Common myeloid progenitor, CD34-positive (primary cell): ENCODE data around the gene SF3B4.
"Not testable (repeated sequence)": the region's sequence is repeated elsewhere in the genome, so short reads cannot be mapped to it uniquely, and the experiment has no call there.

Source experiments
- CTCF ChIA-PET: fragments of 350-600 bp; sonication (Branson Sonifier 250); formaldehyde crosslinking; loops from one replicate; lab custom pipeline; 2021; ENCODE audit warnings: antibody characterized with exemption; lab: Charles Lee
- POLR2A ChIA-PET: fragments of 350-600 bp; sonication (Branson Sonifier 250); formaldehyde crosslinking; loops from one replicate; lab custom pipeline; 2021; ENCODE audit warnings: antibody characterized with exemption; lab: Charles Lee
- DNase-seq, 3 donors: peaks; one replicate each; pipeline versions ENCODE4 v3.0.0 to v3.0.0-alpha.2; 2013
- H3K27ac ChIP-seq, 2 experiments: 1 replicate in 1 of 2; 2 replicates in 1 of 2; pipeline ENCODE4 v1.7.0; 2013; ENCODE audit warnings: inconsistent platforms in 2 of 2, low read length in 2 of 2, mild to moderate bottlenecking in 2 of 2, low read depth in 1 of 2, moderate library complexity in 1 of 2; ENCODE audit not compliant: severe bottlenecking in 2 of 2, insufficient read depth in 1 of 2, poor library complexity in 1 of 2
- H3K27me3 ChIP-seq, 5 experiments: replicated peaks in 2 of 5; 1 replicate in 3 of 5; 2 replicates in 2 of 5; pipeline versions ENCODE4 v1.6.1 to v1.7.0; 2013; ENCODE audit warnings: low read length in 4 of 5, mild to moderate bottlenecking in 2 of 5, moderate library complexity in 2 of 5, inconsistent platforms in 1 of 5; ENCODE audit not compliant: insufficient read depth in 5 of 5, control insufficient read depth in 4 of 5
- H3K36me3 ChIP-seq, 4 experiments: 1 replicate in 2 of 4; 2 replicates in 2 of 4; pipeline versions ENCODE4 v1.6.1 to v1.7.0; 2013; ENCODE audit warnings: low read length in 3 of 4, control low read depth in 1 of 4, mild to moderate bottlenecking in 1 of 4; ENCODE audit not compliant: control insufficient read depth in 4 of 4, insufficient read depth in 4 of 4
- H3K4me1 ChIP-seq, 4 experiments: 1 replicate in 3 of 4; 2 replicates in 1 of 4; pipeline versions ENCODE4 v1.6.1 to v1.7.1; 2013; ENCODE audit warnings: low read length in 3 of 4, mild to moderate bottlenecking in 3 of 4, control low read depth in 1 of 4, inconsistent platforms in 1 of 4, moderate library complexity in 1 of 4; ENCODE audit not compliant: control insufficient read depth in 4 of 4, insufficient read depth in 4 of 4; ENCODE audit errors: control extremely low read depth in 1 of 4
- H3K4me3 ChIP-seq, 7 experiments: 1 replicate in 4 of 7; 2 replicates in 3 of 7; pipeline versions ENCODE4 v1.5.1 to v1.7.0; 2013; ENCODE audit warnings: mild to moderate bottlenecking in 7 of 7, low read length in 6 of 7, moderate library complexity in 6 of 7, inconsistent platforms in 2 of 7, low read depth in 2 of 7, control low read depth in 1 of 7; ENCODE audit not compliant: insufficient read depth in 4 of 7, control insufficient read depth in 1 of 7; ENCODE audit errors: extremely low read depth in 1 of 7
- H3K9me3 ChIP-seq, 5 experiments: 1 replicate in 4 of 5; 2 replicates in 1 of 5; pipeline versions ENCODE4 v1.6.1 to v1.7.1; 2013; ENCODE audit warnings: low read length in 4 of 5, mild to moderate bottlenecking in 2 of 5, inconsistent platforms in 1 of 5, low read depth in 1 of 5, moderate library complexity in 1 of 5; ENCODE audit not compliant: control insufficient read depth in 4 of 5, insufficient read depth in 2 of 5; ENCODE audit errors: control extremely low read depth in 1 of 5
- WGBS: methylation state at CpG from one replicate; pipeline ENCODE4 v1.1.5; 2013; ENCODE audit not compliant: insufficient coverage; 5-methylcytosine and 5-hydroxymethylcytosine counted together

SF3B4 gene

GRCh38 chr1:149899460-149900284 is 27.9 kb downstream of the SF3B4 start, which contains the start of gene BOLA1:
TSS of gene BOLA1 (plus strand) at chr1:149899568. CDS start at chr1:149900060, 492 bp downstream.
- no peaks in the 10 kb centered on the region for H3K27me3 ChIP-seq
- CTCF ChIA-PET, result interaction anchor here (0.8 to 2.1 kb wide), 2 partner anchors 11 to 17 kb away, joined by 3 to 8 read pairs; a partner anchor contains a TSS
- 12% methylated on average over 59 of the region's 65 CpGs for WGBS
- H3K4me3 ChIP-seq, result peak within 1 kb of the TSS; percentile 32 to 86 (median 68)
- peak within 1 kb of the TSS in 1 of 2 experiments; percentile 67 for H3K27ac ChIP-seq
- peak; percentile 87 to 94 (median 91) for DNase-seq
- H3K36me3 ChIP-seq, result peaks cover 0 to 15% (median 5%) of the 10 kb centered on the region in 4 experiments
- POLR2A ChIA-PET, result interaction anchor here (0.8 to 2.5 kb wide), 2 partner anchors 12 to 29 kb away, joined by 3 to 12 read pairs; a partner anchor contains a TSS
- no peaks in the 10 kb centered on the region for H3K9me3 ChIP-seq
- H3K4me1 ChIP-seq, result peaks cover 0 to 14% (median 13%) of the 10 kb centered on the region in 4 experiments

DNA sequence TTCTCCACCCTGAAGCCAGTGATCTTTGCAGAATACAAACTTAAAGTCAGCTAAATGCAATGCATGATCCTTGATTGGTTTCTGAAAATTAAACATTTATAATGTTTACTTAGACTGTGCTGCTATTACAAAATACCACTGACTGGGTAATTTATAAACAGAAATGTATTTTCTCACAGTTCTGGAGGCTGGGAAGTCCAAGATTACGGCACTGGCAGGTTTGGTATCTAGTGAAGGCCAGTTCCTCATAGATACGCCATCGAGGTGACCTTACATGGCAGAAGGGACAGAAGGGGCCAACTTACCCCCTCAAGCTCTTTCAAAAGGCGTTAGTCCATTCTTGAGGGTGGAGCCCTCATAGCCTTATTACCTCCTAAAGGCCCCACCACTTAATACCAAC is 31.0 kb downstream of the SF3B4 start:
- Histone ChIP-seq H3K27me3 (no peaks in the 10 kb centered on the region), H3K4me1 (peaks cover 0 to 14% (median 13%) of the 10 kb centered on the region in 4 experiments), H3K36me3 (no peaks in the 10 kb centered on the region), H3K27ac (no peak overlapping the region), H3K4me3 (no peak overlapping the region), H3K9me3 (no peaks in the 10 kb centered on the region)
- WGBS, result 80% methylated on average over 1 of the region's 4 CpGs
- CTCF ChIA-PET, result no interaction called here
- POLR2A ChIA-PET, result no interaction called here
- DNase-seq, result no peak

DNA sequence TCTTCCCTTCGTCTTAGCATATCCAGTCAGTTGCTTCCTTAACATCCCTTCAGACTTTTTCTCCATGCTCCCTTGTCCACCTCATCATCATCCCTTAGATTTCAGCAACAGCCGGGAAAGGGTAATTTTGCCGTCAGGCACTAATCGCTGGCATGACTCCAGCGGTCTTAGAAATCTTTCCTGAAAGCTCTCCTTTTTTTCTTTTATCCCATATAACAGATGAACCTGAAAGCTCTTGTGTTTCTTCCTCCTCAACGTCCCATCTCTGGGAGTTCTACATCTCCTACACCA is 38.7 kb downstream of the SF3B4 start:
- Histone ChIP-seq H3K4me1 (peaks cover 7 to 31% (median 19%) of the 10 kb centered on the region in 4 experiments), H3K4me3 (peak overlapping the region in 6 of 7 experiments; percentile 75 to 99 (median 90)), H3K9me3 (no peaks in the 10 kb centered on the region), H3K36me3 (no peaks in the 10 kb centered on the region), H3K27ac (peak overlapping the region; percentile 89 to 99), H3K27me3 (no peaks in the 10 kb centered on the region)
- ChIA-PET POLR2A (interaction anchor here (0.7 kb wide), 1 partner anchor 29 kb away, joined by 4 read pairs; no protein-coding TSS in a partner anchor), CTCF (interaction anchor here (0.6 to 4.0 kb wide), 8 partner anchors 11 to 299 kb away, joined by 3 to 16 read pairs (median 4); partner anchors contain the start of gene BOLA1)
- whole genome bisulfite sequencing, result 78% methylated on average over 1 of the region's 6 CpGs
- no peak for DNase-seq

DNA sequence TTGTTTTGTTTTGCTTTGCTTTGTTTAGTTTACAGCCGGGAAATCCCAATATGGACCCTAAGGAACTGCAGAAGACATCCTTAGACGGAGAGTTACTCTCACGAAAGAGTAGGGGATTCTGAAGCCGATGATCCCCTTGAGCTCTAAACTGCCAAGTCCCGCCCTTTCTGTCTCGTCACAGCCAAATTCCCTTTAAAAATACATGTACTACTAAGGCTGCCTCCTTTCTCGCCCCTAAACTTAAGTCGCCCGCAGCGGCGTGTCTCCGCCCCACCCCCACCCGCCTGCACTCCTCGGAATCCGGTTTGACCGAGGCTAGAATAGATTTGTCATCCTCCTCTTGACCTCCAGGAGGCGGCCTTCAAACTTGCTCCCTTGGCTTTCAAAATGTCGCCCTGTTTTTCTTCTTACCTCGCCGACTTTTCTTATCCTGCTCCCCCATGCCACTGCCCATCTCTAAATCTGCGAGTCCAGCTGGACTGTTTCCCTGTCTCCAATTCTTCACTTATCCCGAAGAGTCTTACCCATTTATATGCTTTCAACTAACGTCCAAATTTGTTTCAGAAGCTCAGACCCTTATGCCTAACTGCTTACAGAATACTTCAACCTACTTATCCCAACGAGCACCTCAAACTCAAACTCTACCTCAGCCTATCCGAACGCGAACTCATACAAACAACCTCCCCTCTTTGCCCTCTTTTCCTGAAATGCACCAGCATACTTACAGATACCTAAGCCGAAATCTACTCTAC is 39.2 kb downstream of the SF3B4 start:
- 4% methylated on average over 27 of the region's 28 CpGs for WGBS
- peak; percentile 93 to 94 (median 93) for DNase-seq
- POLR2A ChIA-PET, result interaction anchor here (0.9 to 3.0 kb wide), 9 partner anchors 11 to 292 kb away, joined by 3 to 17 read pairs (median 5); partner anchors contain the start of genes BOLA1 and SF3B4
- H3K4me1 ChIP-seq, result peaks cover 9 to 36% (median 21%) of the 10 kb centered on the region in 4 experiments
- CTCF ChIA-PET, result interaction anchor here (0.6 to 4.0 kb wide), 12 partner anchors 11 to 299 kb away, joined by 3 to 16 read pairs (median 4); partner anchors contain the start of gene BOLA1
- H3K4me3 ChIP-seq, result peak overlapping the region in 6 of 7 experiments; percentile 75 to 99 (median 90)
- no peaks in the 10 kb centered on the region for H3K36me3 ChIP-seq
- H3K27me3 ChIP-seq, result no peaks in the 10 kb centered on the region
- H3K27ac ChIP-seq, result peak overlapping the region; percentile 89 to 99
- no peaks in the 10 kb centered on the region for H3K9me3 ChIP-seq

DNA sequence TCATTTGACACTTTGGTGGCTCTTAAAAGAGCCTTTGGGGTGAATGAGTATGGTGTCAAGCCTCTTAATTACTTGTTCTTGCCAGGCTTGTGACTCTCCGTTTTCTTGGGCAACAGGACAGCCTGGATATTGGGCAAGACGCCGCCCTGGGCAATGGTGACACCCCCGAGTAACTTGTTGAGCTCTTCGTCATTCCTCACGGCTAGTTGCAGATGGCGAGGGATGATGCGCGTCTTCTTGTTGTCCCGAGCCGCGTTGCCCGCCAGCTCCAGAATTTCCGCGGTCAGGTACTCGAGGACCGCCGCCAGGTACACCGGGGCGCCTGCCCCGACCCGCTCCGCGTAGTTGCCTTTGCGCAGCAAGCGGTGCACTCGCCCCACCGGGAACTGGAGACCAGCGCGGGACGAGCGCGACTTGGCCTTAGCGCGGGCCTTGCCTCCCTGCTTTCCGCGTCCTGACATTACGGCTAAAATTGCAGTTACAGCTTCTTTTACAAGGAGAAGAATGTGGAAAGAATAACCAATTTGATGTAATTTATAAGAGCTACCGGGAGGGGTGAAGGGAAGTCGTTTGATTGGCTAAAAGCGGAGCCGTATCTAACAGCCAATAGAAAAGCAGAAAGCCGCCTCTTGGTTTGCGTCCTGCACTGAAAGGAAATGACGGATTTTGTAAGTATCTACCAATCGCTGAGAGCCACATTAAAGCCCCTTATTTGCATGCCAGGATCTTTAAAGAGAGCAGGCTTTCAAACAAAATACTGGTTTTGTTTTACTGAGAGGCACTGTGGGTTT is 40.0 kb downstream of the SF3B4 start:
- CTCF ChIA-PET, result interaction anchor here (0.6 to 4.0 kb wide), 10 partner anchors 10 to 300 kb away, joined by 3 to 16 read pairs (median 5); partner anchors contain the start of gene BOLA1
- Histone ChIP-seq H3K27ac (peak overlapping the region; percentile 89 to 99), H3K36me3 (no peaks in the 10 kb centered on the region), H3K9me3 (no peaks in the 10 kb centered on the region), H3K27me3 (no peaks in the 10 kb centered on the region), H3K4me3 (peak overlapping the region; percentile 70 to 99 (median 88)), H3K4me1 (peaks cover 9 to 36% (median 21%) of the 10 kb centered on the region in 4 experiments)
- under 1% methylated on average over 44 of the region's 46 CpGs for WGBS
- peak; percentile 98 to 100 (median 99) for DNase-seq
- POLR2A ChIA-PET, result interaction anchor here (0.9 to 3.0 kb wide), 15 partner anchors 12 to 300 kb away, joined by 3 to 17 read pairs (median 4); partner anchors contain the start of genes BOLA1 and SF3B4

GRCh38 chr1:149887196-149887455 is 40.5 kb downstream of the SF3B4 start:
- H3K9me3 ChIP-seq, DNase-seq, H3K27me3 ChIP-seq, H3K36me3 ChIP-seq: not testable (repeated sequence)
- Histone ChIP-seq H3K4me3 (peak overlapping the region; percentile 75 to 99 (median 88)), H3K4me1 (peaks cover 9 to 36% (median 21%) of the 10 kb centered on the region in 4 experiments), H3K27ac (peak overlapping the region; percentile 89 to 99)
- CTCF ChIA-PET, result interaction anchor here (1.0 to 4.0 kb wide), 5 partner anchors 10 to 300 kb away, joined by 4 to 16 read pairs (median 8); partner anchors contain the start of gene BOLA1
- POLR2A ChIA-PET, result interaction anchor here (0.9 to 3.0 kb wide), 16 partner anchors 12 to 301 kb away, joined by 3 to 17 read pairs (median 4); partner anchors contain the start of genes BOLA1 and SF3B4
- 0% methylated on average over 6 of the region's 13 CpGs for WGBS
